Fibroblast of pulmonary artery (primary cell): Measurements from ENCODE around the gene MTHFSD.

Source experiments
- DNase-seq: peaks from one replicate; pipeline ENCODE4 v3.0.0-alpha.2; 2010; ENCODE audit warnings: low read depth
- H3K4me3 ChIP-seq: replicated peaks from 2 replicates; pipeline ENCODE4 v1.5.1; 2011; ENCODE audit warnings: low read depth, mild to moderate bottlenecking, control low read depth, low read length, moderate library complexity
- CTCF ChIP-seq: IDR thresholded peaks from 2 replicates; pipeline ENCODE4 v1.5.1; 2011; ENCODE audit warnings: mild to moderate bottlenecking, control low read depth, low read length, inconsistent platforms; ENCODE audit errors: missing control alignments

MTHFSD gene

DNA sequence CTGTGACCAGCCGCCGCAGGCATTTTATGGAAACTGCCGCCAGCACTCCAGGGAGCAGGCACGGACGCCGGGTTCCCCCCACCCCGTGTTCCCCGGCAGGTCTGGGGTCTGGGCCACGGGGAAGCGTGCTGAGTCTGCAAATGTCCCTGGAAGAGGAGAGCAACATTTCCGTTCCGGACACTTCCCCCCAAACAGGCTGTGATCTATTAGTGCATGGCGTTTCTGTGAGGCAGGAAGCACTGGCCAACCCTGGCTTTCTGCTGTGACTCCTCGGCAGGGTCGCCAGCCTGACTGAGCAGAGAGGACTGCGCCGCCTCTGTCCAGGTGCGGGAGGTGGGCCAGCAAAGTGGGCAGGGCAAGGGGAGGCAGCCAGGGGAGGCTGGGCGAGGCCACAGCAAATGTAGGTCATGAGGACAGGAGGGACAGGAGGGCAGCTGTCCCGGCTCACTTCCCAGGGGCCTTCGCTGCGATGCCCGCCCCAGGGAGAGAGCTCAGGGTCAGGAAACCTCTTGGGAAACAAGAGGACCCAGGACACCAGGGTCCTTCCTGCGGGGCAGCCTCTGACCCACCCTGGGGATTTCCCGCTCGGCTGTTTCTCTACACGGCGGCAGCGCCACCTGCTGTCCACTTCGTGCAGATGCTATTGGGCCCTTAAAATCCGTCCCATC is 35.3 kb downstream of the MTHFSD start:
- peak overlapping the region; percentile 15 for H3K4me3 ChIP-seq
- peak; percentile 90 for TF ChIP-seq CTCF
- peak; percentile 62 for DNase-seq

DNA sequence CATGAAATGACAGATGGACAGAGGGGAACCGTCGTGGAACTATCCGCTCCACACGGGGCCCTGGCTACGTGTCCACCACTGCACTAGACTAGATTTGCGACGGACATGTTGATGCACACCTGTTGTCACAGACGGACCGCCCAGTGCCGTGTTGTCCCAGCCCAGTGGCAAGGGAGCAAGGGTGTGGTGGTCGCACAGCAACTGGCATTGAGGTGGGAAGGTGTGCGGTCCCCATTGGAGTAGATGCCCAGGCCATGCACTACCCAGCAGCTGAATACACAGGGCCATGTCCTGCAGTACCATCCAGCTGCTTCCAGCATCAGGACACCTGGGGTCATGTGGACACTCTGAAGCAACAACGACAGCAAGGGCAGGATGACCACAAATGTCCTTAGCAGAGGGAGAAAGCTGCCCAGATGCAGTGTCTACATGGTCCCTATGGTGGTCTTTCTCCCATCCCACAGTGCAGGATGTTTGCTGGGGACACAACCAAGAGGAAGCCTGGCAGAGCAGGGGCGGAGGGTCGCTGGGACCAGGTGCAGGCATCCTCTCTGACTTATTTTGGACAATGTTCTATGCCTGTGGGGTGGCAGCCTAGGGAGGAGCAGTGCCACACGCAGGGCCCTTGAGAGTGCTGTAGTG is 35.9 kb downstream of the MTHFSD start:
- TF ChIP-seq CTCF: no peak
- no peak for DNase-seq
- no peak overlapping the region for H3K4me3 ChIP-seq

DNA sequence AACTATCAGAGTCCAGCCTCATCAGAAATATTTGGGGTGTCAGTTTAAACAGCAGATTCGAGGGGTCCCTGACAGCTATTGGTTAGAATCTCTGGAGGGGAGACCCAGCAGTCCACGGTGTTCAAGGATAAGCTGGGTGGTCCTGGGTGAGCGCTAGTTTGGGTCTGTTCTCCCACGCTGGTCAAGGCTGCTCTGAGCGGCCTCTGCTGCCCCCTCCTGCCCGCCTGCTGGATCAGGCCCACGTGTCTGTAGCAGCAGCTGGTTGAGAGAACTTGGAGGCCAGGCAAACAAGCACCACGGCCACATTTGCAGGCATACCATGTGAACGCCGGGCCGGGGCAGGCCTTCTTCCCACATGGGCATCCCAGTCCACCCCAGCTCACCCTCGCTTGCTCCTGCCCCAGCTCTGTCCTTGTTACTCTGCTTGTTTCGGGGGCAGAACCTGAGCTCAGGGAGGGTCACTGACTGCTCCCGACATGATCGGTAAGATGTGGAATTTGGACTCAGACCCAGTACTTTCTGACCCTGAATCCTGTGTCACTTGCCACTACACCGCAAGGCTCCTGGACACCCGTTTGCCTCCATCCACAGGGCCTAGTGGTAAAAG is 37.3 kb downstream of the MTHFSD start:
- TF ChIP-seq CTCF: peak; percentile 86

GRCh38 chr16:86517033-86517432 is 38.0 kb downstream of the MTHFSD start:
- no peak for TF ChIP-seq CTCF
- H3K4me3 ChIP-seq: no peak overlapping the region
- no peak for DNase-seq

More for the DNA sequence above, 37.3 kb downstream of the MTHFSD start:
- H3K4me3 ChIP-seq: no peak overlapping the region
- DNase-seq: peak; percentile 73

- DNase-seq: no peak
Observed at GRCh38 chr16:86516623-86517003, 38.4 kb downstream of the MTHFSD start.

More at GRCh38 chr16:86516623-86517003, 38.4 kb downstream of the MTHFSD start:
- TF ChIP-seq CTCF: no peak
- no peak overlapping the region for H3K4me3 ChIP-seq
